Thoracic aorta (tissue), 2 donors: Measurements from ENCODE around the gene GTF3C5. TPM values are rescaled to one million over a fixed set of nuclear protein-coding genes. Genes with fewer than 3 reads are reported as not detected.
"Not testable (repeated sequence)": the region's sequence is repeated elsewhere in the genome, so short reads cannot be mapped to it uniquely, and the experiment has no call there.

Experiments
- ATAC-seq: fragments of 150-250 bp; one replicate; pipeline ENCODE4 v1.8.0; 2017; ENCODE audit warnings: low read depth; ENCODE audit not compliant: insufficient number of reproducible peaks, low FRiP score
- DNase-seq: peaks from one replicate; pipeline ENCODE4 v3.0.0-alpha.2; 2020; ENCODE audit warnings: low spot score
- H3K27ac ChIP-seq, 2 donors: fragments of 200-600 bp; sonication (generic); 1 replicate in 1 of 2; 2 replicates in 1 of 2; pipeline ENCODE4 v1.5.1; 2016; ENCODE audit warnings: mild to moderate bottlenecking in 2 of 2, moderate library complexity in 2 of 2
- H3K27me3 ChIP-seq: fragments of 200-600 bp; sonication (generic); replicated peaks from 2 replicates; pipeline ENCODE4 v1.6.0; 2016; ENCODE audit warnings: mild to moderate bottlenecking; ENCODE audit not compliant: insufficient read depth
- H3K36me3 ChIP-seq: fragments of 200-600 bp; sonication (generic); one replicate; pipeline ENCODE4 v1.5.1; 2016
- H3K4me1 ChIP-seq, 2 donors: fragments of 200-600 bp; sonication (generic); 1 replicate in 1 of 2; 2 replicates in 1 of 2; pipeline versions ENCODE4 v1.5.1 to v1.6.0; 2016; ENCODE audit warnings: low read depth in 2 of 2, mild to moderate bottlenecking in 1 of 2; ENCODE audit not compliant: control insufficient read depth in 1 of 2
- H3K4me3 ChIP-seq: fragments of 200-600 bp; sonication (generic); 2 replicates; pipeline ENCODE4 v1.5.1; 2016; ENCODE audit warnings: mild to moderate bottlenecking
- H3K9me3 ChIP-seq: fragments of 200-600 bp; sonication (generic); 2 replicates; pipeline ENCODE4 v1.5.1; 2016
- CTCF ChIP-seq: fragments of 200-600 bp; sonication (generic); IDR thresholded peaks from one replicate; pipeline ENCODE4 v1.5.1; 2019; ENCODE audit warnings: antibody characterized with exemption
- total RNA-seq, 2 donors: library from RNA; depleted of rRNA; stranded (reverse); fragments of >200 nt; gene quantifications; one replicate each; pipeline versions ENCODE4 v1.1.0 to v1.2.3, GENCODE V29; 2016

Gene GTF3C5
- total RNA-seq, 2 donors from 2014 or later: 40.6 to 54.3 TPM

DNA sequence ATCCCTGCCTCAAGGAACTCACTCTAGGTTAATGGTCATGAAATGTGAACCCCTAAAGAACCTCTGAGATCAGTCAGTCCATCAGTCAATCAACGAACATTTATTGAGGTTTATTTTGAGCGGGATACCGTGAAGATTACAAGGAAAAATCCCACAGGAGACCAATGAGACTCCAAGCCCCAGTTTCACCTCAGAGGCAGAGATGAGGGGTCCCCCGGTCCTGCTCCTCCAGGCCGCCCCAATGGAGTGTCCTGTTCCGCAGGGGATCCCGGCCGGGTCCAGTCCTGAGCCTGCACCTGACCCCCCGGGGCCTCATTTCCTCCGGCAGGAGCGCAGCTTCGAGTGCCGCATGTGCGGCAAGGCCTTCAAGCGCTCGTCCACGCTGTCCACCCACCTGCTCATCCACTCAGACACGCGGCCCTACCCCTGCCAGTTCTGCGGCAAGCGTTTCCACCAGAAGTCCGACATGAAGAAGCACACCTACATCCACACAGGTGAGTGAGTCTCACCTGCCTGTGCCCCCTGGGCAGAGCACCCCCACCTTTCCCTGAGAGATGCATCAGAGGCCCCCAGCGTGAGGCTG is 41.3 kb upstream of the GTF3C5 start:
- TF ChIP-seq CTCF: no peak
- no peaks in the 10 kb centered on the region for H3K36me3 ChIP-seq
- no peak overlapping the region for H3K4me3 ChIP-seq
- no peaks in the 10 kb centered on the region for H3K4me1 ChIP-seq
- no peak for DNase-seq
- H3K27ac ChIP-seq: no peak overlapping the region
- H3K9me3 ChIP-seq: no peaks in the 10 kb centered on the region
- ATAC-seq: no peak
- H3K27me3 ChIP-seq: no peaks in the 10 kb centered on the region

DNA sequence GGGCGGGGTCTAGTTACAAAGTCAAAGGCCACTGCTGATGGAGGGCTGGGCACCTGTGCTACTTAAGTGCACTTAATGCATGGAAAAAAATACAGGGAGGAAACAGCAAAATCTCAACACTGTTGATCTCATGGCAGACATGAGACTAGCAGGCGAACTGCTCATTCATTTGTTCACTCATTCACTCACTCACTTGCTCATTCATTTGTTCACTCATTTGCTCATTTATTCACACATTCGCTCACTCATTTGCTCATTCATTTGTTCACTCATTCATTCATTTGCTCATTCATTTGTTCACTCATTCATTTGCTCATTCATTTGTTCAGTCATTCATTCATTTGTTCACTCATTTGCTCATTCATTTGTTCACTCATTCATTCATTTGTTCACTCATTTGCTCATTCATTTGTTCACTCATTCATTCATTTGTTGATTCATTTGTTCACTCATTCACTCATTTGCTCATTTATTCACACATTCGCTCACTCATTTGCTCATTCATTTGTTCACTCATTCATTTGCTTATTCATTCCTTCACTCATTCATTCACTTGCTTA is 40.7 kb upstream of the GTF3C5 start:
- H3K36me3 ChIP-seq, H3K27me3 ChIP-seq, H3K27ac ChIP-seq, H3K9me3 ChIP-seq, DNase-seq, H3K4me1 ChIP-seq, H3K4me3 ChIP-seq, ATAC-seq: not testable (repeated sequence)

- no peaks in the 10 kb centered on the region for H3K27me3 ChIP-seq
- DNase-seq: no peak
- no peak overlapping the region for H3K4me3 ChIP-seq
- no peaks in the 10 kb centered on the region for H3K9me3 ChIP-seq
- no peak for TF ChIP-seq CTCF
- H3K4me1 ChIP-seq: no peaks in the 10 kb centered on the region
- no peak for ATAC-seq
- no peak overlapping the region for H3K27ac ChIP-seq
- H3K36me3 ChIP-seq: no peaks in the 10 kb centered on the region
Measured at GRCh38 chr9:132990781-132991180, 40.0 kb upstream of the GTF3C5 start.

GRCh38 chr9:132991351-132992300 is 39.2 kb upstream of the GTF3C5 start:
- ATAC-seq (no peak), DNase-seq (no peak)
- no peaks in the 10 kb centered on the region for H3K4me1 ChIP-seq
- no peaks in the 10 kb centered on the region for H3K9me3 ChIP-seq
- no peak overlapping the region for H3K4me3 ChIP-seq
- no peaks in the 10 kb centered on the region for H3K36me3 ChIP-seq
- H3K27me3 ChIP-seq: no peaks in the 10 kb centered on the region
- H3K27ac ChIP-seq: no peak overlapping the region
- TF ChIP-seq CTCF: no peak

GRCh38 chr9:132993511-132993939 is 37.3 kb upstream of the GTF3C5 start:
- DNase-seq: no peak
- ATAC-seq: no peak
- no peaks in the 10 kb centered on the region for H3K36me3 ChIP-seq
- H3K27ac ChIP-seq: no peak overlapping the region
- no peak for TF ChIP-seq CTCF
- H3K4me1 ChIP-seq: no peaks in the 10 kb centered on the region
- H3K27me3 ChIP-seq: no peaks in the 10 kb centered on the region
- no peaks in the 10 kb centered on the region for H3K9me3 ChIP-seq
- no peak overlapping the region for H3K4me3 ChIP-seq
